K562 (cell line): ENCODE results near the gene PAK1IP1. TPM values are rescaled to one million over a fixed set of nuclear protein-coding genes. Genes with fewer than 3 reads are reported as not detected.

Source experiments
- ATAC-seq: fragments of 200-7000 bp; cut with Tn5 transposase; 3 replicates; pipeline ENCODE4 v1.9.1; 2020; ENCODE audit warnings: moderate library complexity
- BruUV-seq: library from RNA; stranded (reverse); fragments of 400-500 nt; replicated peaks from 2 replicates; lab custom pipeline; 2021; lab: Mats Ljungman, UMichigan
- CTCF ChIA-PET: fragments of 300-600 bp; formaldehyde crosslinking; extraction: SDS; loops from one replicate; lab custom pipeline; 2021; ENCODE audit warnings: low intra/inter-chr PET ratio; lab: Yijun Ruan, JAX
- POLR2A ChIA-PET: fragments of 300-600, 350-650 bp; sonication (Branson Sonifier 250); formaldehyde crosslinking; extraction: SDS; loops from one replicate; lab custom pipeline; 2021; ENCODE audit warnings: antibody characterized with exemption, inconsistent platforms; lab: Yijun Ruan, JAX
- DNase-seq, 4 experiments: peaks; one replicate each; pipeline versions ENCODE4 v3.0.0 to v3.0.0-alpha.2; 2011 to 2018; ENCODE audit warnings: low spot score in 3 of 4, mixed read lengths in 3 of 4; ENCODE audit errors: extremely low read depth in 1 of 4
- FAIRE-seq: peaks from 2 replicates; lab custom pipeline; 2011; peaks lifted over from hg19 to GRCh38; lab: Jason Lieb, UNC
- H2AFZ ChIP-seq: 2 replicates; pipeline ENCODE4 v1.6.0; 2011; ENCODE audit warnings: low read depth, low read length, control low read depth, inconsistent platforms
- H3K27ac ChIP-seq: fragments of 200-600 bp; 3 replicates; pipeline ENCODE4 v1.8.0; 2011; ENCODE audit warnings: low read depth, mild to moderate bottlenecking, control low read depth, inconsistent platforms, low read length, moderate library complexity, mixed read lengths; ENCODE audit errors: extremely low read depth
- H3K27me3 ChIP-seq, 2 experiments: fragments of 300-600 bp in 1 of 2; 2 replicates in 1 of 2; 3 replicates in 1 of 2; pipeline versions ENCODE4 v1.6.0 to v1.8.0; 2011; ENCODE audit warnings: inconsistent platforms in 2 of 2, low read length in 2 of 2, mild to moderate bottlenecking in 1 of 2, mixed read lengths in 1 of 2, moderate library complexity in 1 of 2; ENCODE audit not compliant: control insufficient read depth in 2 of 2, insufficient read depth in 2 of 2
- H3K36me3 ChIP-seq: fragments of 300-600 bp; 3 replicates; pipeline ENCODE4 v1.8.0; 2011; ENCODE audit warnings: mild to moderate bottlenecking, low read length, inconsistent platforms; ENCODE audit not compliant: control insufficient read depth, insufficient read depth
- H3K4me1 ChIP-seq, 2 experiments: fragments of 200-600 bp in 1 of 2; replicated peaks in 1 of 2; 2 replicates in 1 of 2; 3 replicates in 1 of 2; pipeline versions ENCODE4 v1.5.1 to v1.8.0; 2011; ENCODE audit warnings: inconsistent platforms in 2 of 2, low read length in 2 of 2, mild to moderate bottlenecking in 1 of 2, mixed read lengths in 1 of 2, moderate library complexity in 1 of 2; ENCODE audit not compliant: control insufficient read depth in 2 of 2, insufficient read depth in 2 of 2
- H3K4me2 ChIP-seq: 2 replicates; pipeline ENCODE4 v1.6.1; 2011; ENCODE audit warnings: low read length, control low read depth, inconsistent platforms, mixed read lengths; ENCODE audit not compliant: insufficient read depth
- H3K4me3 ChIP-seq: fragments of 200-600 bp; sonication (generic), shearing (Covaris generic); 2 replicates; pipeline ENCODE4 v1.5.1; 2016; ENCODE audit warnings: control low read depth, inconsistent platforms
- H3K79me2 ChIP-seq: fragments of 200-600 bp; 3 replicates; pipeline ENCODE4 v1.8.0; 2011; ENCODE audit warnings: low read length, inconsistent platforms; ENCODE audit not compliant: control insufficient read depth, insufficient read depth
- H3K9ac ChIP-seq, 2 experiments: 2 replicates each; pipeline versions ENCODE4 v1.6.0 to v1.6.1; 2011; ENCODE audit warnings: low read depth in 2 of 2, low read length in 2 of 2, control low read depth in 1 of 2, inconsistent platforms in 1 of 2, mild to moderate bottlenecking in 1 of 2, mixed read lengths in 1 of 2; ENCODE audit not compliant: insufficient read depth in 1 of 2
- H3K9me1 ChIP-seq: one replicate; pipeline ENCODE4 v1.6.0; 2011; ENCODE audit warnings: inconsistent platforms, mild to moderate bottlenecking, low read length, moderate library complexity; ENCODE audit not compliant: control insufficient read depth, insufficient read depth
- H3K9me3 ChIP-seq: replicated peaks from 2 replicates; pipeline ENCODE4 v1.5.1; 2011; ENCODE audit warnings: low read depth, low read length, inconsistent platforms; ENCODE audit not compliant: control insufficient read depth, insufficient read depth
- H4K20me1 ChIP-seq: replicated peaks from 2 replicates; pipeline ENCODE4 v1.6.1; 2011; ENCODE audit warnings: low read length, inconsistent platforms, mixed read lengths; ENCODE audit not compliant: control insufficient read depth, insufficient read depth
- ARHGAP35 ChIP-seq: fragments of 450-650 bp; IDR thresholded peaks from 2 replicates; pipeline ENCODE4 v1.6.1; 2018; ENCODE audit not compliant: partially characterized antibody
- ZNF140 ChIP-seq: fragments of 250-450 bp; sonication (Bioruptor Pico); IDR thresholded peaks from 2 replicates; pipeline ENCODE4 v1.8.0; 2021; ENCODE audit warnings: moderate library complexity, mild to moderate bottlenecking, inconsistent platforms
- WGBS: fragments of 100-300 bp; shearing (Covaris generic); methylation state at CpG from one replicate; pipeline ENCODE4 v1.1.6; 2016; ENCODE audit warnings: low coverage, mixed read lengths; ENCODE audit not compliant: insufficient coverage; ENCODE audit errors: missing lambda C conversion rate; 5-methylcytosine and 5-hydroxymethylcytosine counted together
- in situ Hi-C: fragments of 300-500 bp; cut with MboI; formaldehyde crosslinking; loops from 4 replicates; pipeline ENCODE4 v1.15.0; 2018; ENCODE audit warnings: inconsistent platforms, mixed read lengths
- intact Hi-C: fragments of 100-400 bp; cut with micrococcal nuclease; formaldehyde crosslinking; loops from 2 replicates; pipeline ENCODE4 v1.14.2; 2022
- polyA plus RNA-seq, 8 experiments: library from polyadenylated mRNA; depleted of rRNA in 4 of 8; stranded (reverse) in 5 of 8; unstranded in 3 of 8; fragments of >200 nt; fragmentation: Nextera tagmentation in 2 of 8; fragmentation: Illumina TruSeq in 1 of 8; extraction: Ambion mirVana in 2 of 8; extraction: Trizol in 1 of 8; gene quantifications; 2 replicates each; pipeline versions ENCODE4 v1.2.1 to v1.2.3, GENCODE V29; 2011 to 2014; ENCODE audit warnings: inconsistent platforms in 1 of 8, missing spikeins in 1 of 8
- total RNA-seq, 7 experiments: library from RNA; depleted of rRNA in 6 of 7; stranded (reverse); fragments of >200 nt in 6 of 7; fragmentation: Illumina TruSeq in 2 of 7; extraction: Trizol in 2 of 7; gene quantifications; 2 replicates each; pipeline versions ENCODE4 v1.2.1 to v1.2.3, GENCODE V29; 2011 to 2021; ENCODE audit warnings: low replicate concordance in 1 of 7
- TF ChIP-seq, protein P1 (sequence below): fragments of 450-650 bp; IDR thresholded peaks from 2 replicates; pipeline ENCODE4 v1.6.1; 2014; ENCODE audit warnings: low read depth, mild to moderate bottlenecking, moderate library complexity, borderline replicate concordance

Gene PAK1IP1
- total and polyA plus RNA-seq, 9 of the 15 experiments (the other 6 are each of a cell fraction or from before 2014, with no cell fraction given), result 50.0 to 200 (median 87.0) TPM

DNA sequence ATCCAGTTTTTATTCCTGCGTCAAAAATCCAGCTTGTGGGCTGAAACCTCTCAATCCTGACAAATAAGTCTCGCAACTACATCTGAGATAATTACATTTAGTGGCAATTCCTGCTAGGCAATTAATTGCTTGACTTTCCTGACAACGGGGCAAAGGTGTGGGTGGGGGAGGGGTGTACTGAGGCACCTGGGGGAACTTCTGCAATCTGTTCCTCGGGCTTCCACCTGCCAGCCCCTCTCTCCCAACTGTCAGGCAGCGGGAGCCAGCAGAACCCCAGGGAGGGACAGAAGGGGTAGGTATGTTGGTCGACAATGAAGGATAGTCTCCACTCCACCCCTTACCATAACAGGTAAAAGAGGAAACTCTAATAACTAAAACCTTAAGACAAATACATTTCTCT lies 7.2 kb upstream of the PAK1IP1 start:
- no peak overlapping the region for H3K9ac ChIP-seq
- H4K20me1 ChIP-seq, result no peaks in the 10 kb centered on the region
- H3K9me3 ChIP-seq, result no peaks in the 10 kb centered on the region
- no peak for DNase-seq
- H3K4me3 ChIP-seq, result no peak overlapping the region
- H3K4me2 ChIP-seq, result no peak overlapping the region
- H3K79me2 ChIP-seq, result peaks cover 2% of the 10 kb centered on the region; the same call in 1 of the 3 replicates
- ChIA-PET POLR2A (interaction anchor here (0.6 to 0.8 kb wide), 2 partner anchors 14 to 94 kb away, joined by 3 to 4 read pairs; no protein-coding TSS in a partner anchor), CTCF (no interaction called here)
- H2AFZ ChIP-seq, result no peak overlapping the region
- intact Hi-C loops, result no loop called here
- no peaks in the 10 kb centered on the region for H3K27me3 ChIP-seq
- no peak for ATAC-seq
- 40% methylated on average over 6 of the region's 6 CpGs for WGBS
- in situ Hi-C loops, result no loop called here
- H3K9me1 ChIP-seq, result no peaks in the 10 kb centered on the region
- TF ChIP-seq ZNF140 (no peak), ARHGAP35 (no peak)
- TF ChIP-seq, protein P1, sequence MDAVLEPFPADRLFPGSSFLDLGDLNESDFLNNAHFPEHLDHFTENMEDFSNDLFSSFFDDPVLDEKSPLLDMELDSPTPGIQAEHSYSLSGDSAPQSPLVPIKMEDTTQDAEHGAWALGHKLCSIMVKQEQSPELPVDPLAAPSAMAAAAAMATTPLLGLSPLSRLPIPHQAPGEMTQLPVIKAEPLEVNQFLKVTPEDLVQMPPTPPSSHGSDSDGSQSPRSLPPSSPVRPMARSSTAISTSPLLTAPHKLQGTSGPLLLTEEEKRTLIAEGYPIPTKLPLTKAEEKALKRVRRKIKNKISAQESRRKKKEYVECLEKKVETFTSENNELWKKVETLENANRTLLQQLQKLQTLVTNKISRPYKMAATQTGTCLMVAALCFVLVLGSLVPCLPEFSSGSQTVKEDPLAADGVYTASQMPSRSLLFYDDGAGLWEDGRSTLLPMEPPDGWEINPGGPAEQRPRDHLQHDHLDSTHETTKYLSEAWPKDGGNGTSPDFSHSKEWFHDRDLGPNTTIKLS, result no peak
- no peak for FAIRE-seq
- H3K4me1 ChIP-seq, result peaks cover 0 to 8% of the 10 kb centered on the region in 2 experiments; a peak in 2 of 5 replicates
- no peaks in the 10 kb centered on the region; the same call in 2 of the 3 replicates for H3K36me3 ChIP-seq
- no peak overlapping the region for H3K27ac ChIP-seq
- no TSS peak for BruUV-seq
